Measurements from ENCODE around the gene ICAM4.
"Not testable (repeated sequence)": the region's sequence is repeated elsewhere in the genome, so short reads cannot be mapped to it uniquely, and the experiment has no call there.

The ICAM4 gene

DNA sequence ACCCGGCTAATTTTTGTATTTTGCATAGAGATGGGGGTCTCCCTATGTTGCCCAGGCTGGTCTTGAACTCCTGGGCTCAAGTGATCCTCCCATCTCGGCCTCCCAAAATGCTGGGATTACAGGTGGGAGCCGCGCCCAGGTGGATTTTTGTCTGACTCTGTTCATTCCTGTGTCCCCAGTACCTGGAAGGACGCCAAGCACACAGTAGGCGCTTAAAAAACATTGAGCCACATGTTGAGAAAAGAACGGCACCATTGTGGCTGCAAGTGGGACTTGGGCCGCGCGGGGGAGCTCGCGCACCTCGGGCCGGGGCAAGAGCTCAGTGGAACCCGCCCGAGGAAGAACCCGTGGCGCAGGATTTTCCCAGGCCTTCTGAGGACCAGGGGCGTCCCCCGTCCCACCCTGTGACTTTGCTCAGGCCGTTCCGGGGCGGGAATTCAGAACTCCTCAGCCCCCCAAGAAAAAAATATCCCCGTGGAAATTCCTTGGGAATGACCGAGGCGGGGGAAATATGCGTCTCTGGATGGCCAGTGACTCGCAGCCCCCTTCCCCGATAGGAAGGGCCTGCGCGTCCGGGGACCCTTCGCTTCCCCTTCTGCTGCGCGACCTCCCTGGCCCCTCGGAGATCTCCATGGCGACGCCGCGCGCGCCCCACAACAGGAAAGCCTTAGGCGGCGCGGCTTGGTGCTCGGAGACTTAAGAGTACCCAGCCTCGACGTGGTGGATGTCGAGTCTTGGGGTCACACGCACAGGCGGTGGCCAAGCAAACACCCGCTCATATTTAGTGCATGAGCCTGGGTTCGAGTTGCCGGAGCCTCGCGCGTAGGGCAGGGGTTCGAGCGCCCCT lies 17.2 kb upstream of the ICAM4 start:
- DNase-seq (ENCODE audit: low read depth in 2 of 2): peak; percentile 67 to 79

DNA sequence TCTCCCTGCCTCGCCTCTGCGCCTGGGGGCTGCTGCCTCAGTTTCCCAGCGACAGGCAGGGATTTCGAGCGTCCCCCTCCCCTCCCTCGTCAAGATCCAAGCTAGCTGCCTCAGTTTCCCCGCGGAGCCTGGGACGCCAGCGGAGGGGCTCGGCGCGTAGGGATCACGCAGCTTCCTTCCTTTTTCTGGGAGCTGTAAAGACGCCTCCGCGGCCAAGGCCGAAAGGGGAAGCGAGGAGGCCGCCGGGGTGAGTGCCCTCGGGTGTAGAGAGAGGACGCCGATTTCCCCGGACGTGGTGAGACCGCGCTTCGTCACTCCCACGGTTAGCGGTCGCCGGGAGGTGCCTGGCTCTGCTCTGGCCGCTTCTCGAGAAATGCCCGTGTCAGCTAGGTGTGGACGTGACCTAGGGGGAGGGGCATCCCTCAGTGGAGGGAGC lies 16.6 kb upstream of the ICAM4 start:
- peak in 1 of 2 donors; percentile 56 for DNase-seq (ENCODE audit: low read depth in 2 of 2)

DNA sequence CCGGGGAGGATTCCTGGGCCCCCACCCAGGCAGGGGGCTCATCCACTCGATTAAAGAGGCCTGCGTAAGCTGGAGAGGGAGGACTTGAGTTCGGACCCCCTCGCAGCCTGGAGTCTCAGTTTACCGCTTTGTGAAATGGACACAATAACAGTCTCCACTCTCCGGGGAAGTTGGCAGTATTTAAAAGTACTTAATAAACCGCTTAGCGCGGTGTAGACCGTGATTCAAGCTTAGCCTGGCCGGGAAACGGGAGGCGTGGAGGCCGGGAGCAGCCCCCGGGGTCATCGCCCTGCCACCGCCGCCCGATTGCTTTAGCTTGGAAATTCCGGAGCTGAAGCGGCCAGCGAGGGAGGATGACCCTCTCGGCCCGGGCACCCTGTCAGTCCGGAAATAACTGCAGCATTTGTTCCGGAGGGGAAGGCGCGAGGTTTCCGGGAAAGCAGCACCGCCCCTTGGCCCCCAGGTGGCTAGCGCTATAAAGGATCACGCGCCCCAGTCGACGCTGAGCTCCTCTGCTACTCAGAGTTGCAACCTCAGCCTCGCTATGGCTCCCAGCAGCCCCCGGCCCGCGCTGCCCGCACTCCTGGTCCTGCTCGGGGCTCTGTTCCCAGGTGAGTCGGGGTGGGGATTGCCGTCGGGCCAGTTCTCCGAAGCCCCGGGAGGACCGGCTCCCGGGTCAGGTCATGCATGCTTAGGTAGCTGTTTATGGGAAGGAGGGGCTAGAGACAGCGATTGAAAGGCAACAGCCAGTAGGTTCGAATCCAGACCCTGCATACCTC lies 15.9 kb upstream of the ICAM4 start, which contains the start of gene ICAM1:
Gene ICAM1, plus strand, starts transcription at position 505 of the 779 bp plus-strand sequence. Its CDS starts 40 bp downstream, at position 545.
- DNase-seq (ENCODE audit: low read depth in 2 of 2): peak; percentile 58 to 66

DNA sequence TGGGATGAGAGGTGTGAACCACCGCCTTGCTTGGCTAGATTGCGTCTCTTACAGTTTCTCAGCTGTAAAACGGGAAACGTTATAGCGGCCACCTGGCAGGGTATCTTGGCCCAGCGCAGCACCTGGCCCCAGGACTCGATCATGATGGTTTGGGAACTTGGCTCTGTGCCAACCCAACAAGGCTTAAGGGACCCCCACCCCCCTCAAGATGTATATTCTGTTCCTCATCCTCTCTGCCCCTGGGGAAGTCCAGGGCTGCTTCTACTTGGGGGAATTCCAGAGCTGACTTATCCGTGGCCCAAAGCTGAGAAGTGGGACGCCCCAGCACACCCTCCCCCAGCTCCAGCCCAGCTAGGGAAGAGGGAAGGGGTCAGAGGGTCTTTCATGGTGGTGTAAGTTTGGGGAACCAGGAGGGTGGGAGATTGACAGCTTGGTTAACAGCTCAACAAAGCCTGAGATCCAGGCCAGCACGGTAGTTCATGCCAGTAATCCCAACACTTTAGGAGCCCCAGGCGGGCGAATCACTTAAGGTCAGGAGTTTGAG lies 15.1 kb upstream of the ICAM4 start:
- DNase-seq (ENCODE audit: low read depth in 2 of 2): no peak

DNA sequence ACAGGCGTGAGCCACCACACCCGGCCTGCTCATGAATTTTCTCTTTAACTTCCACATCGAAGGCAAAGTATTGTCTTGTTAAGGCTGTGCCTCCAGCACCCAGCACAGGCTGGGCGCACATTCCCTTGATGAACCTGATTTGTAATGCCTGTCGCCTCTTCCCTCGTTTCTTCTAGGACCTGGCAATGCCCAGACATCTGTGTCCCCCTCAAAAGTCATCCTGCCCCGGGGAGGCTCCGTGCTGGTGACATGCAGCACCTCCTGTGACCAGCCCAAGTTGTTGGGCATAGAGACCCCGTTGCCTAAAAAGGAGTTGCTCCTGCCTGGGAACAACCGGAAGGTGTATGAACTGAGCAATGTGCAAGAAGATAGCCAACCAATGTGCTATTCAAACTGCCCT lies 12.2 kb upstream of the ICAM4 start:
- DNase-seq (ENCODE audit: low read depth in 2 of 2): no peak

DNA sequence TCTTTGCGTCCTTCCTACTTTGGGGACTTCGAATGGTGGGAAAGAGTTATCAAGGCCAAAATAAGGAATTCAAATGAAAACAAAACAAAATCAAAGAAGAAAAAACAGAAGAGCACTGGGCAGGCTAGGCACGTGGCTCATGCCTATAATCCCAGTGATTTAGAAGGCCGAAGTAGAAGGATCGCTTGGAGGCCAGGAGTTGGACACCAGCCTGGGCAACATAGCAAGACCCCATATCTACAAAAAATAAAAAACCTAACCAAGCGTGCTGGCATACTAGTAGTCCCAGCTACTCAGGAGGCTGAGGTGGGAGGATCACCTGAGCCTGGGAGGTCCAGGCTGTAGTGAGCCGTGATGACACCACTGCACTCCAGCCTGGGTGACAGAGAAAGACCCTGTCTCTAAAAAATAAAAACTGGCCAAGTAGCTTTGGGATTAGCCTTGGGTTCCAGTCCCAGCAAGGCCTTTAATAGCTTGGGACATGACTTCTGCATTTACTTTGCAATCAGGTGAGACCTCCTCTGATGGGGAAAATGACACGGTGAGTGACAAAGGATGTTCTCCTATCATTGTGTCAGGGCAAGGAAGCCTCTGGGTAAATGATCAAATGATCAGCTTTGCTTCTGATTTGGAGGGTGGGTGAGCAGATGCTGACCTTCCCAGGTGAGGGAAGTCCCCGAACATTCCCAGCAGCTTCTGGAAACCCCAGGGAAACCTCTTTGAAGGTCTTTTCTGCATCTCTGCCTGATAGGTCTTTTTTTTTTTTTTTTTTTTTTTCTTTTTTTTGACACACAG lies 8.8 kb upstream of the ICAM4 start:
- DNase-seq (ENCODE audit: low read depth in 2 of 2): no peak

DNA sequence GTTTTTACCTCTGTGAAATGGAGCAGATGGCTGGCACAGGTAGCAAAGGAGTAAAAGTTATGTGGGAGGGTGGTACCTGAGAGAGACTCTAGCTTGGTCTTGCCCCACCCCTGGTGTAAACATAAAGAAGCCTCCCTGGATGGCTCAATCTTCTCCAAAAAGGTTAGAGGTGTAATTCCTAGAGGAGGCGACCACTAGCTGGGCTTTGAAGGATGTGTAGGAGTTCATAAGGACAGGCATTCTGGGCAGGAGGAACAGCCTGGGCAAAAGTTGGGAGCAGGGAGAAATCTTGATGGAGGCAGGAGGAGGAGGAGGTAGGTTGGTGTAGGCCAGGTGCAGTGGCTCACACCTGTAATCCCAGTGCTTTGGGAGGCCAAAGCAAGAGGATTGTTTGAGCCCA lies 7.8 kb upstream of the ICAM4 start:
- no peak for DNase-seq (ENCODE audit: low read depth in 2 of 2)

DNA sequence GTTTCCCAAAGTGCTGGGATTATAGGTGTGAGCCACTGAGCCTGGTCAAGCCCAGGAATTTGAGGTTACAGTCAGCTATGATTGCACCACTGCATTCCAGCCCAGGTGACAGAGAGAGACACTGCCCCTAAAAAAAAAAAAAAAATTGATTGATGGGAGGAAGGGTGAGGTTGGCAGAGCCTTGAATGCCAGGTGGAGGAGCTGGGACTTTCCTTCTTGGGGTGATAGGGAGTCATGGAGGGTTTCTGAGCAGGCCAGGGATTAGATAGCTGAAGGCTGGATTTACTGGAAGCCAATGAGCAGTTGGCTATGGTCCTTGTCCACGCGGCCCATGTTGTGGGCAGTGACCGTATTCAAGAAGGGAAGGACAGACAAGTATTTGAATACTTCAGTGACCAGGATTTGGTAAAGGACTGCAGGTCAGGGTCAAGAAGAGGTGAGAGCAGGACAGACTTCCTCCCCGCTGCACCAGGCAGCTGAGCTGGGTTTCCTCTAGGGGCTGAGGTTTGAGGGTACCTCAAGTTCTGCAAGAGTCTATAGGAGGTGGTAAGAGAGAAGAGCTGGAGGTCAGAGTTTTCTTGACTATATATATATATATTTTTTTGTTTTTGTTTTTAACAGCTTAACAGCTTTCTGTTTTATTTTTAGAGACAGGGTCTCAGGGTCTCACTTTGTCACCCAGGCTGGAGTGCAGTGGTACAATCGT lies 6.9 kb upstream of the ICAM4 start:
- DNase-seq (ENCODE audit: low read depth in 2 of 2): no peak

DNA sequence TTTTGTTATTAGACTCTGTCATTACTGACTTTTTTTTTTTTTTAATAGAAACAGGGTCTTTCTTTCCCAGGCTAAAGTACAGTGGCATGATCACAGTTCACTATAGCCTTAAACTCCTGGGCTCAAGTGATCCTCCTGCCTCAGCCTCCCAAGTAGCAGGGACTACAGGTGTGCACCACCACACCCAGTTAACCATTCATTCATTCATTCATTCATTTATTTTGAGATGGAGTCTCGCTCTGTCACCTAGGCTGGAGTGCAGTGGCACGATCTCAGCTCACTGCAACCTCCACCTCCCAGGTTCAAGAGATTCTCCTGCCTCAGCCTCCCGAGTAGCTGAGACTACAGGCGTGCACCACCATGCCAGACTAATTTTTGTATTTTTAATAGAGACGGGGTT lies 4.7 kb upstream of the ICAM4 start:
- not testable (repeated sequence) for DNase-seq (ENCODE audit: low read depth in 2 of 2)

DNA sequence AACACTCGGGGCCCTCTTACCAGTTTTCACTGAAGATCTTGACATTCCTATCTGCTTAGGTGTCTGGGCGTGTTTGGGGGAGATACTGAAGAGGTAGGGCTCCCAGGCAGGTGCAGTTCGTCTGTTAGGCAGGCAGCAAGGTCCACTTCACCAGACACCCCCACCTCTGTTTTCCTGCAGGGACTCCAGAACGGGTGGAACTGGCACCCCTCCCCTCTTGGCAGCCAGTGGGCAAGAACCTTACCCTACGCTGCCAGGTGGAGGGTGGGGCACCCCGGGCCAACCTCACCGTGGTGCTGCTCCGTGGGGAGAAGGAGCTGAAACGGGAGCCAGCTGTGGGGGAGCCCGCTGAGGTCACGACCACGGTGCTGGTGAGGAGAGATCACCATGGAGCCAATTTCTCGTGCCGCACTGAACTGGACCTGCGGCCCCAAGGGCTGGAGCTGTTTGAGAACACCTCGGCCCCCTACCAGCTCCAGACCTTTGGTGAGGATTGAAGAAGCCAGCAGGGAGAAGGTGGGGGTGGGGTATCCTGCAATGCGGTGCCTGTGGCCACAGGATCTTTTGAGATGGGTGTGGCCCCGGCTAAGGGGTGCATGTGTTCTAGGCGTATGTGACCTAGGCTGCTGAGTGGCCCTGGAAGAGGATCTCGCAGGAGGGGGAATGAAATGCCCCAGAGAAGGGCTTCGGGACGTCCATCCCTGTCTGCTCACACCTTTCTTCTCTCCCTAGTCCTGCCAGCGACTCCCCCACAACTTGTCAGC lies 3.3 kb upstream of the ICAM4 start:
- DNase-seq (ENCODE audit: low read depth in 2 of 2): no peak

DNA sequence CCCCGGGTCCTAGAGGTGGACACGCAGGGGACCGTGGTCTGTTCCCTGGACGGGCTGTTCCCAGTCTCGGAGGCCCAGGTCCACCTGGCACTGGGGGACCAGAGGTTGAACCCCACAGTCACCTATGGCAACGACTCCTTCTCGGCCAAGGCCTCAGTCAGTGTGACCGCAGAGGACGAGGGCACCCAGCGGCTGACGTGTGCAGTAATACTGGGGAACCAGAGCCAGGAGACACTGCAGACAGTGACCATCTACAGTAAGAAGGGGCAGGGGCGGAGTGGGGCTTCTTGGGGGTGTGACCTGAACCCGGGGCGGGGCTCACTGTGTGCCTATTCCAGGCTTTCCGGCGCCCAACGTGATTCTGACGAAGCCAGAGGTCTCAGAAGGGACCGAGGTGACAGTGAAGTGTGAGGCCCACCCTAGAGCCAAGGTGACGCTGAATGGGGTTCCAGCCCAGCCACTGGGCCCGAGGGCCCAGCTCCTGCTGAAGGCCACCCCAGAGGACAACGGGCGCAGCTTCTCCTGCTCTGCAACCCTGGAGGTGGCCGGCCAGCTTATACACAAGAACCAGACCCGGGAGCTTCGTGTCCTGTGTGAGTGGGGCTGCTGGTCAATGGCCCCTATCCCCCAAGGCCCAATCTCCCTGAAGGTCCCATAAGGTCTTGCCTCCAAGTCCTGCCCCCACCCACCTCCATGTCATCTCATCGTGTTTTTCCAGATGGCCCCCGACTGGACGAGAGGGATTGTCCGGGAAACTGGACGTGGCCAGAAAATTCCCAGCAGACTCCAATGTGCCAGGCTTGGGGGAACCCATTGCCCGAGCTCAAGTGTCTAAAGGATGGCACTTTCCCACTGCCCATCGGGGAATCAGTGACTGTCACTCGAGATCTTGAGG lies 2.4 kb upstream of the ICAM4 start:
- no peak for DNase-seq (ENCODE audit: low read depth in 2 of 2)

DNA sequence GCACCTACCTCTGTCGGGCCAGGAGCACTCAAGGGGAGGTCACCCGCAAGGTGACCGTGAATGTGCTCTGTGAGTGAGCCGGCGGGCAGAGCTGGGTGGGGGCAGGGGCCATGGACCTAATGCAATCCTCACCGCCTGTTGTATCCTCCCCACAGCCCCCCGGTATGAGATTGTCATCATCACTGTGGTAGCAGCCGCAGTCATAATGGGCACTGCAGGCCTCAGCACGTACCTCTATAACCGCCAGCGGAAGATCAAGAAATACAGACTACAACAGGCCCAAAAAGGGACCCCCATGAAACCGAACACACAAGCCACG lies 1.8 kb upstream of the ICAM4 start:
- DNase-seq (ENCODE audit: low read depth in 2 of 2): no peak

DNA sequence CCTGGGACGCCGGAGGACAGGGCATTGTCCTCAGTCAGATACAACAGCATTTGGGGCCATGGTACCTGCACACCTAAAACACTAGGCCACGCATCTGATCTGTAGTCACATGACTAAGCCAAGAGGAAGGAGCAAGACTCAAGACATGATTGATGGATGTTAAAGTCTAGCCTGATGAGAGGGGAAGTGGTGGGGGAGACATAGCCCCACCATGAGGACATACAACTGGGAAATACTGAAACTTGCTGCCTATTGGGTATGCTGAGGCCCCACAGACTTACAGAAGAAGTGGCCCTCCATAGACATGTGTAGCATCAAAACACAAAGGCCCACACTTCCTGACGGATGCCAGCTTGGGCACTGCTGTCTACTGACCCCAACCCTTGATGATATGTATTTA lies 1.4 kb upstream of the ICAM4 start:
- no peak for DNase-seq (ENCODE audit: low read depth in 2 of 2)

DNA sequence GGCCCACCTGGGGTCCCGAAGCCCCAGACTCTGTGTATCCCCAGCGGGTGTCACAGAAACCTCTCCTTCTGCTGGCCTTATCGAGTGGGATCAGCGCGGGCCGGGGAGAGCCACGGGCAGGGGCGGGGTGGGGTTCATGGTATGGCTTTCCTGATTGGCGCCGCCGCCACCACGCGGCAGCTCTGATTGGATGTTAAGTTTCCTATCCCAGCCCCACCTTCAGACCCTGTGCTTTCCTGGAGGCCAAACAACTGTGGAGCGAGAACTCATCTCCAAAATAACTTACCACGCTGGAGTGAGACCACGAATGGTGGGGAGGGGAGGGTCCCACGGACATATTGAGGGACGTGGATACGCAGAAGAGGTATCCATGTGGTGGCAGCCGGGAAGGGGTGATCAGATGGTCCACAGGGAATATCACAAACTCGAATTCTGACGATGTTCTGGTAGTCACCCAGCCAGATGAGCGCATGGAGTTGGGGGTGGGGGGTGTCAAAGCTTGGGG lies 2.0 kb downstream of the ICAM4 start:
- no peak for DNase-seq (ENCODE audit: low read depth in 2 of 2)

DNA sequence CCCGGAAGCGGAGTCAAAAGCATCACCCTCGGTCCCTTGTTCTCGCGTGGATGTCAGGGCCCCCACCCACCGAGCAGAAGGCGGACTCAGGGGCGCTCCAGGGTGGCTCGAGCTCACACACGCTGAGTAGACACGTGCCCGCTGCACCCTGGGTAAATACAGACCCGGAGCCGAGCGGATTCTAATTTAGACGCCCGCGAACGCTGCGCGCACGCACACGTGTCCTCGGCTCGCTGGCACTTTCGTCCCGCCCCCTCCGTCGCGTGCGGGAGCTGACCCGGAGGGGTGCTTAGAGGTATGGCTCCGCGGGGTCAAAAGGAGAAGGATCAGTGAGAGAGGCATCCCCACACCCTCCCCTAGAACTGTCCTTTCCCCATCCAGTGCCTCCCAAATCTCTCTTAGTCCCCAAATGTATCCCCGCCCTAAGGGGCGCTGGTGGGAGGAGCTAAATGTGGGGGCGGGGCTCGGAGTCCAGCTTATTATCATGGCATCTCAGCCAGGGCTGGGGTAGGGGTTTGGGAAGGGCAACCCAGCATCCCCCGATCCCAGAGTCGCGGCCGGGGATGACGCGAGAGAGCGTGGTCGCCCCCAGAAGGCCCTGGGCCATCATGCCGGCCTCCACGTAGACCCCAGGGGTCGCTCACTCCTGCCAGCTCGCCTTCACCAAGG lies 2.5 kb downstream of the ICAM4 start:
- DNase-seq (ENCODE audit: low read depth in 2 of 2): no peak

DNA sequence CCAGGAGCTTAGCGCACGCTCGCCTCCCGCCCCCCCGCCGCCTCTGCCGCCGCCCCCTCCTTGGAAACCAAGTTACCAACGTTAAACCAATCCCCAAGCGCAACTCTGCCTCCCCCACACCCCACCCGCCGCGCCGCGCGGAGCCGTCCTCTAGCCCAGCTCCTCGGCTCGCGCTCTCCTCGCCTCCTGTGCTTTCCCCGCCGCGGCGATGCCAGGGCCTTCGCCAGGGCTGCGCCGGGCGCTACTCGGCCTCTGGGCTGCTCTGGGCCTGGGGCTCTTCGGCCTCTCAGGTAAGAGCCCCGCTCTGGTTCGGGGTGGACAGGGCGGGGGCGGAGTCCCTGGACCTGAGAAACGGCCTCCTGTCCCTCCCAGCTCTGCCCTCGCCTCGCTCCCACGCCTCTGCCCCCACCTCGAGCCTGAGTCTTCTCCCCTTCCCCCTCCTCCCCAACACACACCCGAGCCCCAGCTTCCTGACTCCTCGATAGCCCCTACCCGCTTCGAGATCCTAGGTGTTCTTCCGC lies 3.1 kb downstream of the ICAM4 start, which contains the start of gene ICAM5:
Gene ICAM5, plus strand, starts transcription at position 117 of the 521 bp plus-strand sequence. Its CDS starts 92 bp downstream, at position 209.
- DNase-seq (ENCODE audit: low read depth in 2 of 2): peak in 1 of 2 donors; percentile 57

DNA sequence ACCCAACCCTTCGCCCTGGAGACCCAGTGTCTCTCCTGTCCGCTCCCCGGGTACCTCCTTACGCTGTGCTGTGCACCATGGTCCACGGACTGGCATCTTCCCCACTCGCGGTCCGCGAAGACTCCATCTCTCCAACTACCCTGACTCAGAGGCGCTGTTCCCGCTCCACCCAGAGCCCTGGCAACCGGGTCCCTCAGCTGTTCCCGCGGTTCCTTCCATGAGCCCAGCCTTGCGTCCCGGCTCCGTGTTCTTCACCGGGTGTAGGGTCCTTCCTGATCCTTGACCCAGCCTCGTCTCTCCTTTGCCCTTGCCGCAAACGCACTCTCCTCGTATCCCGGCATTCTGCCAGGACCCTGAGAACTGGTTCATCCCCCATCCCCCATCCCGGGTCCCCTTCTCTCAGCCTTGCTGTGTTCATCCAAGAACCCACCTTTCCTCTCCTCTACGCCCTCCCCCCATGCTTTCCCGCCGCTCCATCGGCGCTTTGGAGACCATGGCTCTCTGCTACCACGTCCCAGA lies 3.7 kb downstream of the ICAM4 start:
- no peak for DNase-seq (ENCODE audit: low read depth in 2 of 2)

All from activated CD8-positive, alpha-beta memory T cell treated with anti-CD3 and anti-CD28 coated beads for 4 hours (primary cell).